ENCODE results near the gene FCER1G. TPM values are rescaled to one million over a fixed set of nuclear protein-coding genes. Genes with fewer than 3 reads are reported as not detected.

FCER1G gene
- total and polyA plus RNA-seq, 2 of the 4 experiments (the other 2 are of a cell fraction), result 0.44 TPM; not detected in 1

DNA sequence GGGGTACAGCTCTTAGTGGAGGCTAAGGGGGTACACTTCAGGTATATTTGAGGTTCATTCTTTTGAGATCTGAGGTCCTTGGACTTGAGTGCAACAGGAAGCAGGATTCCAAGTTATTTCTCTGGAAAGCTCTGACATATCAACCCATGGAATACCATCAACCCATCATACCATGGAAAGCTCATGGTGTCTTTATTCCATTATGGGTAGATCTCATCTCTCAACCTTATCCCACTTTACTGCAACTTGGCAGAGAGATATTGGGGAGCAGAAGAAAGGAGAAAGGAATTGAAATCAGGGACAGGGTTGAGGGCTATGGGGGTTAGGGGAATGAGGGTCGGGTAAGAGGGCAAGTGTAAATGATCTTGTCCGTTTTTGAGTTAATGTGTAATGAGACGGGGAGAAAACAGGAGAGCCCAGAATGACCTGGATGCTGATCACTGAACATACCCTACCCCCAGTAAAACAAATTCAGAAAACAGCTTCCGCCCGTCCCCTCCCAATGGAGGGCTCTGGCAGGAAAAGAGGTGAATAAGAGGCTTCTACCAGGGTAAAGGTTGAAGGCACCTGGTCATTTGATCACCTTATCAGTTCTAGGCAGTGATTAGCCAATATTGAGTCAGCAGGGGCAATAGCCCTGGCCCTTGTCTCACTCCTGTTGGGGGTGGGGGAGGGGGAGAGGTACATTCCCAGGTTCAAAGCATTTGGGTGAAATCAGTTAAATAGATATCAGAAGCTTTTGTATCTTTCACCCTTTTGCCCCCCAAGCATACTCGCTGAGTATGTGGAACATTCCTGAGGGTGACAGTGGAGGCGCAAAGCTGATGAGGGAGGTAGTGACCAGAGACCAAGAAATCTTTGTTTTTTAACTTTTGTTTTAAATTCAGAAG is 9.0 kb downstream of the FCER1G start:
- no peak overlapping the region for H2BK20ac ChIP-seq (ENCODE audit: low read depth, low read length)
- POLR2A ChIA-PET (ENCODE audit: unreplicated experiment), result no interaction called here
- BruUV-seq (replicated peaks), result no TSS peak
- H3K9me1 ChIP-seq (ENCODE audit: insufficient read depth, low read length), result peaks cover 3% of the 10 kb centered on the region; the same call in 1 of the 2 replicates
- no peaks in the 10 kb centered on the region for H4K20me1 ChIP-seq (ENCODE audit: insufficient read depth, low read length)
- H3K4me2 ChIP-seq (ENCODE audit: low read depth, low read length), result no peak overlapping the region
- no peak overlapping the region for H2AFZ ChIP-seq (replicated peaks; ENCODE audit: low read length, poor library complexity)
- no peak overlapping the region for H4K5ac ChIP-seq (ENCODE audit: low read depth, low read length)
- H2BK15ac ChIP-seq (ENCODE audit: low read depth, low read length), result no peak overlapping the region
- no peak overlapping the region for H3K4me3 ChIP-seq (ENCODE audit: insufficient read depth, low read depth, low read length)
- H2AK9ac ChIP-seq (replicated peaks; ENCODE audit: low read depth, low read length, poor library complexity), result no peak overlapping the region
- H2AK5ac ChIP-seq (ENCODE audit: low read depth, low read length), result no peak overlapping the region
- in situ Hi-C loops (cut with MboI; ENCODE audit: low sequenced_read_pairs) (no loop called here), dilution Hi-C loops (cut with HindIII; ENCODE audit: low sequenced_read_pairs, unreplicated experiment) (no loop called here), intact Hi-C loops (cut with micrococcal nuclease) (no loop called here)
- peaks cover 9 to 17% of the 10 kb centered on the region in 2 experiments; a peak in 3 of 4 replicates for H3K79me1 ChIP-seq (ENCODE audit: low read depth in 1 of 2, low read length in 2 of 2)
- peaks cover 9% of the 10 kb centered on the region; the same call in 1 of the 2 replicates for H3K4me1 ChIP-seq (ENCODE audit: control insufficient read depth, insufficient read depth, low read length)
- DNase-seq (no peak), ATAC-seq (ENCODE audit: low read depth) (no peak)
- H3K9me3 ChIP-seq (ENCODE audit: control insufficient read depth, insufficient read depth, low read length), result no peaks in the 10 kb centered on the region
- H3K14ac ChIP-seq (replicated peaks; ENCODE audit: low read depth, low read length), result no peak overlapping the region
- no peak overlapping the region for H3K4ac ChIP-seq (ENCODE audit: low read depth, low read length)
- H3K27ac ChIP-seq (ENCODE audit: insufficient read depth, low read length), result no peak overlapping the region
- peaks cover 4% of the 10 kb centered on the region; the same call in 1 of the 2 replicates for H3K36me3 ChIP-seq (ENCODE audit: control insufficient read depth, insufficient read depth, low read length)
- no peak overlapping the region for H3K18ac ChIP-seq (ENCODE audit: low read depth, low read length)
- H3K9ac ChIP-seq (ENCODE audit: low read depth, low read length), result no peak overlapping the region
- CTCF ChIA-PET, result interaction anchor here (3.2 kb wide), 1 partner anchor 21 kb away, joined by 19 read pairs; the partner anchor contains the start of gene NDUFS2
- H3K27me3 ChIP-seq (ENCODE audit: control insufficient read depth, insufficient read depth, low read length), result no peaks in the 10 kb centered on the region; the same call in 1 of the 2 replicates
- no CpG with 5 or more reads among the region's 7 CpGs for WGBS, 2 experiments (ENCODE audit: extremely low coverage in 2 of 2, insufficient read length in 1 of 2)
- no peak overlapping the region for H4K8ac ChIP-seq (ENCODE audit: low read depth in 2 of 2, low read length in 2 of 2)
- no peak overlapping the region for H3K56ac ChIP-seq (ENCODE audit: extremely low read depth, insufficient read depth, low read length)
- no peak overlapping the region for H2BK120ac ChIP-seq (ENCODE audit: low read depth, low read length)
- H3K23ac ChIP-seq (ENCODE audit: low read depth, low read length), result no peak overlapping the region
- H4K91ac ChIP-seq (ENCODE audit: insufficient read depth, low read depth, low read length), result no peak overlapping the region
- H2BK5ac ChIP-seq (ENCODE audit: low read depth, low read length, poor library complexity, severe bottlenecking), result no peak overlapping the region
- TF ChIP-seq, protein P1, sequence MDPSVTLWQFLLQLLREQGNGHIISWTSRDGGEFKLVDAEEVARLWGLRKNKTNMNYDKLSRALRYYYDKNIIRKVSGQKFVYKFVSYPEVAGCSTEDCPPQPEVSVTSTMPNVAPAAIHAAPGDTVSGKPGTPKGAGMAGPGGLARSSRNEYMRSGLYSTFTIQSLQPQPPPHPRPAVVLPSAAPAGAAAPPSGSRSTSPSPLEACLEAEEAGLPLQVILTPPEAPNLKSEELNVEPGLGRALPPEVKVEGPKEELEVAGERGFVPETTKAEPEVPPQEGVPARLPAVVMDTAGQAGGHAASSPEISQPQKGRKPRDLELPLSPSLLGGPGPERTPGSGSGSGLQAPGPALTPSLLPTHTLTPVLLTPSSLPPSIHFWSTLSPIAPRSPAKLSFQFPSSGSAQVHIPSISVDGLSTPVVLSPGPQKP (IDR thresholded peaks at IDR 0.05; ENCODE audit: borderline replicate concordance, low read depth, low read length), result no peak
- TF ChIP-seq MAZ (IDR thresholded peaks at IDR 0.05; ENCODE audit: borderline replicate concordance, low read depth, low read length) (no peak), CEBPB (IDR thresholded peaks at IDR 0.05; ENCODE audit: low read depth, low read length) (no peak), BHLHE40 (IDR thresholded peaks at IDR 0.05; ENCODE audit: low read depth, low read length) (no peak), RCOR1 (IDR thresholded peaks at IDR 0.05; ENCODE audit: insufficient replicate concordance, low read length) (no peak), FOS (IDR thresholded peaks at IDR 0.05; ENCODE audit: low read depth, low read length) (no peak), MXI1 (IDR thresholded peaks at IDR 0.05; ENCODE audit: borderline replicate concordance, low read depth, low read length) (no peak), POLR2A (IDR thresholded peaks at IDR 0.05; ENCODE audit: low read depth, low read length) (no peak), RFX5 (IDR thresholded peaks at IDR 0.05; ENCODE audit: low read depth, low read length) (no peak), CHD1 (IDR thresholded peaks at IDR 0.05; ENCODE audit: low read depth, low read length) (no peak), RAD21 (IDR thresholded peaks at IDR 0.05; ENCODE audit: low read length) (no peak), SMC3 (IDR thresholded peaks at IDR 0.05; ENCODE audit: low read depth, low read length) (no peak)
- TF ChIP-seq, protein P2, sequence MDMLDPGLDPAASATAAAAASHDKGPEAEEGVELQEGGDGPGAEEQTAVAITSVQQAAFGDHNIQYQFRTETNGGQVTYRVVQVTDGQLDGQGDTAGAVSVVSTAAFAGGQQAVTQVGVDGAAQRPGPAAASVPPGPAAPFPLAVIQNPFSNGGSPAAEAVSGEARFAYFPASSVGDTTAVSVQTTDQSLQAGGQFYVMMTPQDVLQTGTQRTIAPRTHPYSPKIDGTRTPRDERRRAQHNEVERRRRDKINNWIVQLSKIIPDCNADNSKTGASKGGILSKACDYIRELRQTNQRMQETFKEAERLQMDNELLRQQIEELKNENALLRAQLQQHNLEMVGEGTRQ (IDR thresholded peaks at IDR 0.05; ENCODE audit: low read depth, low read length), result no peak
- TF ChIP-seq, protein P3, sequence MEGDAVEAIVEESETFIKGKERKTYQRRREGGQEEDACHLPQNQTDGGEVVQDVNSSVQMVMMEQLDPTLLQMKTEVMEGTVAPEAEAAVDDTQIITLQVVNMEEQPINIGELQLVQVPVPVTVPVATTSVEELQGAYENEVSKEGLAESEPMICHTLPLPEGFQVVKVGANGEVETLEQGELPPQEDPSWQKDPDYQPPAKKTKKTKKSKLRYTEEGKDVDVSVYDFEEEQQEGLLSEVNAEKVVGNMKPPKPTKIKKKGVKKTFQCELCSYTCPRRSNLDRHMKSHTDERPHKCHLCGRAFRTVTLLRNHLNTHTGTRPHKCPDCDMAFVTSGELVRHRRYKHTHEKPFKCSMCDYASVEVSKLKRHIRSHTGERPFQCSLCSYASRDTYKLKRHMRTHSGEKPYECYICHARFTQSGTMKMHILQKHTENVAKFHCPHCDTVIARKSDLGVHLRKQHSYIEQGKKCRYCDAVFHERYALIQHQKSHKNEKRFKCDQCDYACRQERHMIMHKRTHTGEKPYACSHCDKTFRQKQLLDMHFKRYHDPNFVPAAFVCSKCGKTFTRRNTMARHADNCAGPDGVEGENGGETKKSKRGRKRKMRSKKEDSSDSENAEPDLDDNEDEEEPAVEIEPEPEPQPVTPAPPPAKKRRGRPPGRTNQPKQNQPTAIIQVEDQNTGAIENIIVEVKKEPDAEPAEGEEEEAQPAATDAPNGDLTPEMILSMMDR (conservative IDR thresholded peaks at IDR 0.05; ENCODE audit: low read depth, low read length), result no peak

Data from IMR-90 (cell line).